Cardiac fibroblast (primary cell): ENCODE data around the gene PLPPR1.

Experiments used
- DNase-seq, 2 donors: peaks; one replicate each; pipeline versions ENCODE4 v3.0.0 to v3.0.0-alpha.2; 2010; ENCODE audit warnings: low read depth in 2 of 2
- H3K4me3 ChIP-seq, 2 donors: replicated peaks in 1 of 2; 1 replicate in 1 of 2; 2 replicates in 1 of 2; pipeline ENCODE4 v1.5.1; 2011; ENCODE audit warnings: low read depth in 2 of 2, low read length in 2 of 2, mild to moderate bottlenecking in 2 of 2, moderate library complexity in 1 of 2
- CTCF ChIP-seq: IDR thresholded peaks from one replicate; pipeline ENCODE4 v1.5.1; 2011; ENCODE audit warnings: low read depth, mild to moderate bottlenecking, low read length, inconsistent platforms

The PLPPR1 gene

GRCh38 chr9:101184813-101185278, 156.3 kb downstream of the PLPPR1 start:
- H3K4me3 ChIP-seq, result no peak overlapping the region
- no peak for DNase-seq

GRCh38 chr9:101191723-101192122, 163.2 kb downstream of the PLPPR1 start:
- no peak overlapping the region for H3K4me3 ChIP-seq
- DNase-seq, result no peak
- no peak for TF ChIP-seq CTCF

More at GRCh38 chr9:101184813-101185278, 156.3 kb downstream of the PLPPR1 start:
- TF ChIP-seq CTCF, result no peak

- DNase-seq, result no peak
- TF ChIP-seq CTCF, result no peak
Observed at GRCh38 chr9:101197026-101197425, 168.5 kb downstream of the PLPPR1 start.

GRCh38 chr9:101200852-101201251, 172.3 kb downstream of the PLPPR1 start:
- no peak overlapping the region for H3K4me3 ChIP-seq
- no peak for TF ChIP-seq CTCF
- no peak for DNase-seq

More at GRCh38 chr9:101197026-101197425, 168.5 kb downstream of the PLPPR1 start:
- no peak overlapping the region for H3K4me3 ChIP-seq

GRCh38 chr9:101201630-101202029, 173.1 kb downstream of the PLPPR1 start:
- DNase-seq, result no peak
- TF ChIP-seq CTCF, result no peak
- H3K4me3 ChIP-seq, result no peak overlapping the region

- H3K4me3 ChIP-seq, result no peak overlapping the region
- DNase-seq, result no peak
- no peak for TF ChIP-seq CTCF
Observed at GRCh38 chr9:101209670-101210069, 181.1 kb downstream of the PLPPR1 start.

- DNase-seq, result no peak
- TF ChIP-seq CTCF, result no peak
- no peak overlapping the region for H3K4me3 ChIP-seq
Observed at GRCh38 chr9:101212661-101213060, 184.1 kb downstream of the PLPPR1 start.
